ENCODE results near the gene CTCF. TPM values are rescaled to one million over a fixed set of nuclear protein-coding genes. Genes with fewer than 3 reads are reported as not detected.
A peak's percentile ranks its signal among the peaks of the same experiment; 100 is the strongest.

CTCF gene
- total RNA-seq, 2 donors from 2014 or later: 61.3 to 74.6 TPM

DNA sequence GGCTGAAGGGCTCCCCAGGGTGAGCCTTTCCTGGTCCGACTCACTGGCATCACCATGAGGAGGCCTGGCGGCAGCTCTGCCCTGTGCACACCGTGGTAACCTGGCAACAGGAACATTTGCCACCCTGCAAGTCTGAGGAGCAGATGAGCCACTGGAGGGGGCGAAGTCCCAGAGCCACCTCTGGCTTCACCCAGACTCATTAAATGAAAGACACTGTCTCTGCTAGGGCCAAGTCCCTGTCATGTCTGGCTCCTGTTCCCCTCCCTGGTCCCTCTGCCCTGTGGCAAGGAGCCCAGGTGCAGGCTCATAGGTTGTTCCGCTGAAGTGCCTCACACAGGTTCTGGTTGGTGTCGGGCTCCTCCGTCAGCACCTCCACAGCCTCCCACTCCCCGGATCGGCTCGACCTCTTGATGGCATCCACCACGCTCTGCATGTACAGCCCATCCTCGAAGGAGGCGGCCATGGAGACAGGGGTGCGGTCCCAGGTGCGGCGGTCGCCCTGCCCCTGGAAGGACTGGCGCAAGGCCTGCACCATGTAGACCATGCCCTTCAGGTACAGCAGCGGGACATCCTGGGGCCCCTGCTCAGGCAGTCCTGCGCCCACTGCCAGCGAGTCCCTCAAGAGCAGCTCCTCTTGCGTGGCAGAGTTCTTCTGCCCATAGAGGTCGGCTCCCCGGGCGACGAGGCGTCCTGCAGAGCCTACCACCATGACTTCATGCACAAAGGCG lies 112.7 kb downstream of the CTCF start:
- H3K27ac Mint-ChIP-seq: no peak overlapping the region
- no peaks in the 10 kb centered on the region for H3K27me3 Mint-ChIP-seq (ENCODE audit: insufficient read depth)

DNA sequence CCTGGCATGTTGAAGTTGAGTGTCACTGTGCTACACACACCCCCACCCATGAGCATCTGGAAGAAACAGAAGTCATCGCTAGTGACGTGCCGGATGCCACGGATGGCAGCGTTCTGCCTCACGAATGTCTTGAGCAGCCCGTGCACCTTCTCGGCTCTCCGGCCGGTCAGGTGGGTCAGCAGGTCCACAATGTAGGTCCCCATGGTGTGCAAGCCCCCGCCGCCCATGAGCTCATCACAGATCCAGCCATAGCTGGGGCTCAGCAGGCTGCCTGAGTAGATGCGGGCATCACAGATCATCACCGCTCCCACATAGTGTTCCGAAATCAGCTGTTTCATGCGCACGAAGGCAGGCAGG lies 113.2 kb downstream of the CTCF start:
- no peak overlapping the region for H3K9ac ChIP-seq (ENCODE audit: extremely low read depth, low read length, poor library complexity, severe bottlenecking)
- peaks cover 3% of the 10 kb centered on the region for H3K36me3 ChIP-seq (ENCODE audit: control insufficient read depth, insufficient read depth, low read length)
- Mint-ChIP-seq H3K4me3 (no peak overlapping the region), H3K27ac (no peak overlapping the region), H3K9me3 (no peaks in the 10 kb centered on the region), H3K27me3 (ENCODE audit: insufficient read depth) (no peaks in the 10 kb centered on the region), H3K36me3 (ENCODE audit: low read depth) (peaks cover 12% of the 10 kb centered on the region), H3K4me1 (no peaks in the 10 kb centered on the region)
- 95% methylated on average over 16 to 17 of the region's 17 CpGs for WGBS, 2 experiments (ENCODE audit: insufficient coverage in 1 of 2, insufficient read length in 1 of 2)
- H3K4me1 ChIP-seq (ENCODE audit: control insufficient read depth, insufficient read depth, low read length): no peaks in the 10 kb centered on the region
- H3K9me3 ChIP-seq (ENCODE audit: control insufficient read depth, low read length): no peaks in the 10 kb centered on the region
- no peak overlapping the region for H3K4me3 ChIP-seq (ENCODE audit: low read length)
- no peaks in the 10 kb centered on the region for H3K27me3 ChIP-seq (ENCODE audit: control insufficient read depth, insufficient read depth, low read length, poor library complexity, severe bottlenecking)
- TF ChIP-seq CTCF (conservative IDR thresholded peaks at IDR 0.05): no peak
- DNase-seq: no peak
- no peak overlapping the region for H3K27ac ChIP-seq (ENCODE audit: low read depth, low read length)

More for the DNA sequence above, 112.7 kb downstream of the CTCF start:
- Histone ChIP-seq H3K27me3 (ENCODE audit: control insufficient read depth, insufficient read depth, low read length, poor library complexity, severe bottlenecking) (no peaks in the 10 kb centered on the region), H3K36me3 (ENCODE audit: control insufficient read depth, insufficient read depth, low read length) (no peaks in the 10 kb centered on the region), H3K9ac (ENCODE audit: extremely low read depth, low read length, poor library complexity, severe bottlenecking) (no peak overlapping the region), H3K4me3 (ENCODE audit: low read length) (no peak overlapping the region), H3K4me1 (ENCODE audit: control insufficient read depth, insufficient read depth, low read length) (no peaks in the 10 kb centered on the region), H3K27ac (ENCODE audit: low read depth, low read length) (no peak overlapping the region), H3K9me3 (ENCODE audit: control insufficient read depth, low read length) (no peaks in the 10 kb centered on the region)
- 95 to 97% methylated on average over 23 to 28 of the region's 28 CpGs for WGBS, 2 experiments (ENCODE audit: insufficient coverage in 1 of 2, insufficient read length in 1 of 2)
- peak; percentile 44 for DNase-seq
- H3K36me3 Mint-ChIP-seq (ENCODE audit: low read depth): peaks cover 7% of the 10 kb centered on the region
- no peaks in the 10 kb centered on the region for H3K4me1 Mint-ChIP-seq
- H3K4me3 Mint-ChIP-seq: no peak overlapping the region
- no peaks in the 10 kb centered on the region for H3K9me3 Mint-ChIP-seq
- TF ChIP-seq CTCF (conservative IDR thresholded peaks at IDR 0.05): no peak

GRCh38 chr16:67675999-67676398 lies 113.7 kb downstream of the CTCF start:
- no peaks in the 10 kb centered on the region for H3K4me1 ChIP-seq (ENCODE audit: control insufficient read depth, insufficient read depth, low read length)
- Mint-ChIP-seq H3K4me3 (no peak overlapping the region), H3K9me3 (no peaks in the 10 kb centered on the region), H3K27ac (no peak overlapping the region), H3K27me3 (ENCODE audit: insufficient read depth) (no peaks in the 10 kb centered on the region), H3K4me1 (no peaks in the 10 kb centered on the region), H3K36me3 (ENCODE audit: low read depth) (peaks cover 12% of the 10 kb centered on the region)
- no peak overlapping the region for H3K4me3 ChIP-seq (ENCODE audit: low read length)
- H3K36me3 ChIP-seq (ENCODE audit: control insufficient read depth, insufficient read depth, low read length): peaks cover 3% of the 10 kb centered on the region
- TF ChIP-seq CTCF (conservative IDR thresholded peaks at IDR 0.05): no peak
- no peaks in the 10 kb centered on the region for H3K9me3 ChIP-seq (ENCODE audit: control insufficient read depth, low read length)
- 97 to 100% methylated on average over 4 to 7 of the region's 7 CpGs for WGBS, 2 experiments (ENCODE audit: insufficient coverage in 1 of 2, insufficient read length in 1 of 2)
- H3K27ac ChIP-seq (ENCODE audit: low read depth, low read length): no peak overlapping the region
- no peak for DNase-seq
- no peak overlapping the region for H3K9ac ChIP-seq (ENCODE audit: extremely low read depth, low read length, poor library complexity, severe bottlenecking)
- H3K27me3 ChIP-seq (ENCODE audit: control insufficient read depth, insufficient read depth, low read length, poor library complexity, severe bottlenecking): no peaks in the 10 kb centered on the region

Measured in endodermal cell (in vitro differentiated cells).